Activated B cell treated with CpG ODN at 0.5 μM for 24 hours (primary cell): Measurements from ENCODE around the gene PNPLA2. TPM values are rescaled to one million over a fixed set of nuclear protein-coding genes. Genes with fewer than 3 reads are reported as not detected.

ENCODE experiments used
- ATAC-seq: fragments of 200-7000 bp; cut with Tn5 transposase; one replicate; pipeline ENCODE4 v1.10.0; 2021; ENCODE audit warnings: low read depth, mild to moderate bottlenecking, moderate library complexity
- CTCF ChIA-PET: fragments of 350-600 bp; sonication (Branson Sonifier 250); formaldehyde crosslinking; loops from one replicate; lab custom pipeline; 2021; ENCODE audit warnings: antibody characterized with exemption; lab: Charles Lee
- POLR2A ChIA-PET: fragments of 350-600 bp; sonication (Branson Sonifier 250); formaldehyde crosslinking; loops from one replicate; lab custom pipeline; 2021; ENCODE audit warnings: antibody characterized with exemption; lab: Charles Lee
- DNase-seq: peaks from one replicate; pipeline ENCODE4 v3.0.0; 2022
- H3K27ac Mint-ChIP-seq: one replicate; pipeline ENCODE4 v1.8.0; 2020; ENCODE audit warnings: mixed read lengths
- H3K27me3 Mint-ChIP-seq: one replicate; pipeline ENCODE4 v1.8.0; 2021; ENCODE audit warnings: mixed read lengths
- H3K36me3 Mint-ChIP-seq: one replicate; pipeline ENCODE4 v1.8.0; 2021; ENCODE audit warnings: low read depth, mixed read lengths
- H3K4me1 Mint-ChIP-seq: one replicate; pipeline ENCODE4 v1.8.0; 2021; ENCODE audit warnings: mixed read lengths
- H3K4me3 Mint-ChIP-seq: one replicate; pipeline ENCODE4 v1.8.0; 2020; ENCODE audit warnings: mild to moderate bottlenecking, mixed read lengths
- H3K9me3 Mint-ChIP-seq: one replicate; pipeline ENCODE4 v1.8.0; 2020; ENCODE audit warnings: mixed read lengths
- intact Hi-C: fragments of 100-400 bp; cut with micrococcal nuclease; formaldehyde crosslinking; loops from one replicate; pipeline ENCODE4 v1.15.1; 2024
- total RNA-seq: library from RNA; stranded (reverse); gene quantifications from 2 replicates; pipeline ENCODE4 v1.2.3, GENCODE V29; 2022
- TF ChIP-seq, protein P1 (sequence below): fragments of 200-600 bp; IDR thresholded peaks from one replicate; pipeline ENCODE4 v1.8.0; 2022; ENCODE audit warnings: antibody characterized with exemption, mild to moderate bottlenecking

The PNPLA2 gene, protein sequence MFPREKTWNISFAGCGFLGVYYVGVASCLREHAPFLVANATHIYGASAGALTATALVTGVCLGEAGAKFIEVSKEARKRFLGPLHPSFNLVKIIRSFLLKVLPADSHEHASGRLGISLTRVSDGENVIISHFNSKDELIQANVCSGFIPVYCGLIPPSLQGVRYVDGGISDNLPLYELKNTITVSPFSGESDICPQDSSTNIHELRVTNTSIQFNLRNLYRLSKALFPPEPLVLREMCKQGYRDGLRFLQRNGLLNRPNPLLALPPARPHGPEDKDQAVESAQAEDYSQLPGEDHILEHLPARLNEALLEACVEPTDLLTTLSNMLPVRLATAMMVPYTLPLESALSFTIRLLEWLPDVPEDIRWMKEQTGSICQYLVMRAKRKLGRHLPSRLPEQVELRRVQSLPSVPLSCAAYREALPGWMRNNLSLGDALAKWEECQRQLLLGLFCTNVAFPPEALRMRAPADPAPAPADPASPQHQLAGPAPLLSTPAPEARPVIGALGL
- 52.9 and 53.2 TPM in 2 replicates for total RNA-seq

DNA sequence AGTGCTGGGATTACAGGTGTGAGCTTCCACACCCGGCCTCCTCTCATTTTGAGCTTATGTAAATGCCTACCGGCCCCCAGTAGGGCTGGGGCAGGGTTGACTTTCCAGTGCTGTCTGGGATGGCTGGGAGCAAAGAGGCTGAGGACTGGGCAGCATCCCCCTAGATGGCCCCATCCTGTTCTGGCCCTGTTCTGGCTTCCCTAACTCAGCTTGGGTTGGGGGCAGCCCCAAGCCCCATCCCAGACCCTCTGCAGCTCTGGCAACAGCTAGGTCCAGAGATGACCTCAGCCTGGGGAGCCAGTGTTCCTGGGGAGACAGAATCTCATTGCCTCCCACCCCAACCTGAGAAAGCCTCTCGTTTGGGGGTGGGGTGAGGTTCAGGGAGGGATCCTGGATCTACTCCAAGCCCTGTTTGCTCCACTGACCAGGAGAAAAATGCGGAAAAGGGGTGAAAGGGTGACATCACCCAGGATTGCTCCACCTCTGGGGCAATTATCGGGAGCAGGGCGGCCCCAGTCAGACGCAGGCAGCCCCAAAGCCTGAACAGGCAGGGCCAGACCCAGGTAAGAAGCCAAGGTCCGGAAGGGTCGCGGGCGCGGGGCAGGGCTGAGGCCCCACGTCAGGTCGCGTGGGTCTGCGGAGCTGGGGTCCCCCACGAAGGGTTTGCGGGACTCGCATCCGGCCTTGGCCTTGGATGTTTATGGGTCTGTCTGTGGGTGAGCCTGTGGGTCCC, at the start of gene PNPLA2:
Gene PNPLA2 (plus strand): TSS at position 519 of the 733 bp plus-strand sequence. CDS start 805 bp downstream, outside the sequence.
- CTCF ChIA-PET = no interaction called here
- H3K4me1 Mint-ChIP-seq = peaks cover 14% of the 10 kb centered on the region
- no peaks in the 10 kb centered on the region for H3K9me3 Mint-ChIP-seq

DNA sequence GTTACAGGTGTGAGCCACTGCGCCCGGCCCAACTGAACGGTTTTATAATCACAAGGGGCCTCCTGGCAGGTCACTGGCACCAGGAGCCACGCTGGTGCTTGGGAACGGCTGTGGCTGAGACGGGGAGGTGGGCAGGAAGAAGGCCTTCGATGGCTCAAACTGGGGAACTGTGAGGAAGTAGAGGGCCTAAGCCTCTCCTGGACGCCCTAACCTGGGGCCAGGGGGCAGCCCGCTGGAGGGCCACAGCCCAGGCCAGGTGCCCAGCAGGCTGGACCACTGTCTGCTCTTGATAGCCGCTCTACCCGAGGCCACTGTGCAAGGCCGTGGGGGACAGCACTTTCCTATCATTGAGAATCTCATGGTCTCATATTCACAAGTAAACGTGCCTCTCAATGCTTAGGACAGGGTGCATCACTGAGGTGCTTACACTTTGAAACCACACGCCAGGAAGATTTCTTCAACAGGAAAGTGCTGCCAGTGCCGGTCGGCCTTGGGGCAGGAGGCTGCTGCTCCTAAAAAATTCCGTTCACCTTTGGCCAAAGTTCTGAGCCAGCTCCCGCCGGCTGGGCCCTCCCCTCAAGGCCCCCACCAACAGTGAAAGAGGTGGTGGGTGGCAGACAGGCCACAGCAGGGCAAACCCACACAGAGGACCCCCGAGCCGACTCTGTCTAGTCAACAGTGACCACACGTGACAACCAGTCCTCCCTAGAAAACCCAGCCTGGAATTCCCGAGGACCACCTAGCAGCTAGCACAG, 48.6 kb upstream of the PNPLA2 start:
- no peak for ATAC-seq
- no peaks in the 10 kb centered on the region for H3K9me3 Mint-ChIP-seq
- no peak overlapping the region for H3K27ac Mint-ChIP-seq
- peaks cover 3% of the 10 kb centered on the region for H3K4me1 Mint-ChIP-seq
- no peak overlapping the region for H3K4me3 Mint-ChIP-seq
- no peaks in the 10 kb centered on the region for H3K27me3 Mint-ChIP-seq
- peaks cover 38% of the 10 kb centered on the region for H3K36me3 Mint-ChIP-seq
- intact Hi-C loops = no loop called here
- DNase-seq = no peak
- POLR2A ChIA-PET = interaction anchor here (0.9 kb wide), 1 partner anchor 49 kb away, joined by 3 read pairs; the partner anchor contains the start of gene PNPLA2
- TF ChIP-seq, protein P1, sequence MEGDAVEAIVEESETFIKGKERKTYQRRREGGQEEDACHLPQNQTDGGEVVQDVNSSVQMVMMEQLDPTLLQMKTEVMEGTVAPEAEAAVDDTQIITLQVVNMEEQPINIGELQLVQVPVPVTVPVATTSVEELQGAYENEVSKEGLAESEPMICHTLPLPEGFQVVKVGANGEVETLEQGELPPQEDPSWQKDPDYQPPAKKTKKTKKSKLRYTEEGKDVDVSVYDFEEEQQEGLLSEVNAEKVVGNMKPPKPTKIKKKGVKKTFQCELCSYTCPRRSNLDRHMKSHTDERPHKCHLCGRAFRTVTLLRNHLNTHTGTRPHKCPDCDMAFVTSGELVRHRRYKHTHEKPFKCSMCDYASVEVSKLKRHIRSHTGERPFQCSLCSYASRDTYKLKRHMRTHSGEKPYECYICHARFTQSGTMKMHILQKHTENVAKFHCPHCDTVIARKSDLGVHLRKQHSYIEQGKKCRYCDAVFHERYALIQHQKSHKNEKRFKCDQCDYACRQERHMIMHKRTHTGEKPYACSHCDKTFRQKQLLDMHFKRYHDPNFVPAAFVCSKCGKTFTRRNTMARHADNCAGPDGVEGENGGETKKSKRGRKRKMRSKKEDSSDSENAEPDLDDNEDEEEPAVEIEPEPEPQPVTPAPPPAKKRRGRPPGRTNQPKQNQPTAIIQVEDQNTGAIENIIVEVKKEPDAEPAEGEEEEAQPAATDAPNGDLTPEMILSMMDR = no peak
- CTCF ChIA-PET = no interaction called here

More for the DNA sequence above, at the start of gene PNPLA2:
- TF ChIP-seq, protein P1 = no peak
- intact Hi-C loops = loop anchor here (1.0 kb wide), 2 partner anchors 9 to 20 kb away; partner anchors contain the start of genes RPLP2 and SLC25A22
- Mint-ChIP-seq H3K27ac (peak within 1 kb of the TSS; percentile 41), H3K27me3 (no peaks in the 10 kb centered on the region), H3K4me3 (peak within 1 kb of the TSS; percentile 85), H3K36me3 (peaks cover 12% of the 10 kb centered on the region)
- POLR2A ChIA-PET = interaction anchor here (0.9 to 5.6 kb wide), 16 partner anchors 8 to 282 kb away, joined by 3 to 104 read pairs (median 7); partner anchors contain the start of genes CD151, CRACR2B, DEAF1 and LRRC56
- ATAC-seq (no peak), DNase-seq (no peak)

- no peaks in the 10 kb centered on the region for H3K9me3 Mint-ChIP-seq
- ATAC-seq = no peak
- peaks cover 32% of the 10 kb centered on the region for H3K36me3 Mint-ChIP-seq
- intact Hi-C loops = no loop called here
- no peak overlapping the region for H3K27ac Mint-ChIP-seq
- no peaks in the 10 kb centered on the region for H3K27me3 Mint-ChIP-seq
- no peak overlapping the region for H3K4me3 Mint-ChIP-seq
- DNase-seq = no peak
- ChIA-PET POLR2A (interaction anchor here (0.9 kb wide), 1 partner anchor 48 kb away, joined by 3 read pairs; the partner anchor contains the start of gene PNPLA2), CTCF (no interaction called here)
- H3K4me1 Mint-ChIP-seq = peaks cover 5% of the 10 kb centered on the region
- TF ChIP-seq, protein P1 = no peak
Observed at GRCh38 chr11:770642-771616, 47.8 kb upstream of the PNPLA2 start.

- no peak for DNase-seq
- ChIA-PET POLR2A (no interaction called here), CTCF (no interaction called here)
- TF ChIP-seq, protein P1 = no peak
- H3K27ac Mint-ChIP-seq = no peak overlapping the region
- no peaks in the 10 kb centered on the region for H3K9me3 Mint-ChIP-seq
- no peak for ATAC-seq
- intact Hi-C loops = no loop called here
- H3K4me1 Mint-ChIP-seq = peaks cover 11% of the 10 kb centered on the region
- H3K36me3 Mint-ChIP-seq = peaks cover 27% of the 10 kb centered on the region
- H3K27me3 Mint-ChIP-seq = no peaks in the 10 kb centered on the region
- no peak overlapping the region for H3K4me3 Mint-ChIP-seq
Observed at GRCh38 chr11:771617-772204, 47.0 kb upstream of the PNPLA2 start.
